ENCODE results near the gene SPDYE2.
"Not testable (repeated sequence)": the region's sequence is repeated elsewhere in the genome, so short reads cannot be mapped to it uniquely, and the experiment has no call there.

The SPDYE2 gene

DNA sequence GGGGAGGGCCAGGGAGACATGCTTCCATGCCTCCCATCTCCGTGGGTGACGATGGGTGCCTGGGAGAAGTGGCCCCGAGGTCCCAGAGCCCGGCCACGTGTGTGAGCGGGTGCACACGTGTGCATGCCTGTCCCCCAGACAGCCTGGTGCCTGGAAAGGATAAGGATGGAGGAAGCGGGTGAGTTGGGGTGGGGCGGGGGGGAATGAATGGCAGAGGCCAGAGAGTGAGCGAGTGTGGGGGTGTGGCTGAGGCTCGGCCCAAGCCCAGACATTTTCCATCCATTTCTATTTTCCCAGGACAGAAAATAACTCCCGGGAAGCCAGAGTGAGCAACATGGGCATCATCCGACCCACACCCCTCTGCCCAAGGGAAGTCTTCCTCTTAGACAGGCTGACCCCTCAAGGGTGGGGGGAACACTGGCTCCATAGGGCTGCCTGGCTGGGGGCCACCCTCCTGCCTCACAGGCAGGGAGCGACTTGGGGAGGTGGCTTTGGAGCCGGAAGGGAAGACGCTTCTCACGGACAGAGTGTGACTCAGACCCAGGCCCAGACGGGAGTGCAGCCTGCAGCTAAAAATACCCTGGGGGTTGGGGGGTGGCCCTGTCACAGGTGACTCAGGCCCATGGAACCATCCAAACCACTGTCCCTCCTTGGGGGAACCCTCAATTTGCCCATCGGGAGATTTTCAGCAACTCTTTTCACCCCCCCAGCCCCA, 53.6 kb downstream of the SPDYE2 start:
- not testable (repeated sequence) for DNase-seq (ENCODE audit: low read depth)

DNA sequence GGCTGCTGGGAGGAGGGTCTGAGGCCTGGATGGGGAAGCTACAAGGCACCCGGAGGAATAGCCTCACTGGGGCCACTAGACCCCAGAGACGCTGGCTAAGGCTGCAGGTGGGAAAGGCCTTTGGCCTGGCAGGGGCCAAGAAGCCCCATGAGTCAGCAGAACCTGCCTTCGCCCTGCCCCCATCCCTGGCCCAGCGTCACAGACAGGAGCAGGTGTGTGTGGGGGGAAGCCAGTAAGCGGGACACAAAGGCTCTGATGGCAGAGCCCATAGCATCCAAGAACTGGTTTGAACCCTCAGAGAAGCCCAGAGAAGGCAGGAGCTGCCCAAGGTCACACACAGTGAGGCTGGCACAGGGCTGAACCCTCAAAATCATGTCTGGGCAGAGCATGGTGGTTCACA, 55.8 kb downstream of the SPDYE2 start:
- not testable (repeated sequence) for DNase-seq (ENCODE audit: low read depth)

DNA sequence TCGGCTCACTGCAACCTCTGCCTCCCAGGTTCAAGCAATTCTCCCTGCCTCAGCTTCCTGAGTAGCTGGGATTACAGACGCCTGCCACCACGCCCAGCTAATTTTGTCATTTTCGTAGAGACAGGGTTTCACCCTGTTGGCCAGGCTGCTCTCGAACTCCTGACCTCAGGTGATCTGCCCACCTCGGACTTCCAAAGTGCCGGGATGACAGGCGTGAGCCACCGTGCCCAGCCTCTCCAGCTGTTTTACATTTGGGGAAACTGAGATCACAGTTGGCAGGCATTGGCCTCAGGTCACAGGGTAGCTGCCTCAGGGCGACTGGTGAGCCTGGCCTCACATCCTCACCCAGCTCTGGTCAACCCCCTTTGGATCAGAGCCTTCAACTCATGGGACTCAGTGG, 58.7 kb downstream of the SPDYE2 start:
- DNase-seq (ENCODE audit: low read depth) = not testable (repeated sequence)

DNA sequence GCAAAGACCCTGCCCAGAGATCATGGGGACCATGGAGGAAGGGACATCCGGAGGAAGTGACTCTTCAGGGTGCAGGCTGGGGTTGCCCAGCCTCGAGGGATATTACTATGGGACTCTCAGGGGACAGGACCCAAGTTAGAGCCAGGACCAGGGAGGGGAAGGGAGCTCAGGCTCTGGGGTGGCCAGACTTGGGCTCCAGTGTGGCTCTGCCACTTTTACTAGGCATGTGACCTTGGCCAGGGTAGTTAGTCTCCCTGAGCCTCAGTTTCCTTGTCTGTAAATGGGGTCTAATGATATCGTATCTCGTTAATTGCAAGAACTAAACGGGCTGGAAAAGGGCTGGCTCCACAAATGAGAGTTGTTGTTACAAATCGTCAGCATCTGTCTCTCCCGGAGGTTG, 59.4 kb downstream of the SPDYE2 start:
- not testable (repeated sequence) for DNase-seq (ENCODE audit: low read depth)

DNA sequence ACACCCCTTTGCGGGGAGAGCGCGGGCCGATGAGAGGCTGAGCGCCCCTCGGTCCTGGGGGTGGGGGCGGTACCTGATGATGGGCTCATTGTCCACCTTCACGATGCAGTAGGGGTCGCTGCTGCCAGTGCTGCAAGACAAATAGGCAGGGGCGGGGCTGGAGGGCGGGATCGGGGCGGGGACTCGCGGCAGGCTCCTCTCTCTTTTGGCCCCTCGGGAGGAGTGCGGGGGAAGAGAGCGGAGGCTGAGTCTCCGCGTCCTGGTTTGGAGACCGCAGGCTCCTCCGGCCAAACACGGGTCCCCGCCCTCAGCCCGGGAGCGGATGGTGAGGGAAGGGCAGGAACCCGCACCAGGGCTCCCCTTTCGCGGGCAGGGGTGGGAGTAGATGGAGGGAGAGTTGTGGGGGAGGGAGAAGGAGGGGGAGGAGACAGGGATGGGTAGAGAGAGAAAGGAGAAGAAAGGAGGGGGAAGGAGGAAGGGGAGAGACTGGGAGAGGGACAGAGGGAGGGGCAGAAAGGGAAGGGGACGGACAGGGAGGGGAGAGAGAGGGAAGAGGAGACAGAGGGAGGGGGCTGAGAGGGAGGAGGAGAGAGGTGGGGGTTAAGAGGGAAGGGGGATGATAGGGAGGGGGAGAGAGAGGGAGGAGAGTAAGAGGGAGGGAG, 60.1 kb downstream of the SPDYE2 start:
- not testable (repeated sequence) for DNase-seq (ENCODE audit: low read depth)

DNA sequence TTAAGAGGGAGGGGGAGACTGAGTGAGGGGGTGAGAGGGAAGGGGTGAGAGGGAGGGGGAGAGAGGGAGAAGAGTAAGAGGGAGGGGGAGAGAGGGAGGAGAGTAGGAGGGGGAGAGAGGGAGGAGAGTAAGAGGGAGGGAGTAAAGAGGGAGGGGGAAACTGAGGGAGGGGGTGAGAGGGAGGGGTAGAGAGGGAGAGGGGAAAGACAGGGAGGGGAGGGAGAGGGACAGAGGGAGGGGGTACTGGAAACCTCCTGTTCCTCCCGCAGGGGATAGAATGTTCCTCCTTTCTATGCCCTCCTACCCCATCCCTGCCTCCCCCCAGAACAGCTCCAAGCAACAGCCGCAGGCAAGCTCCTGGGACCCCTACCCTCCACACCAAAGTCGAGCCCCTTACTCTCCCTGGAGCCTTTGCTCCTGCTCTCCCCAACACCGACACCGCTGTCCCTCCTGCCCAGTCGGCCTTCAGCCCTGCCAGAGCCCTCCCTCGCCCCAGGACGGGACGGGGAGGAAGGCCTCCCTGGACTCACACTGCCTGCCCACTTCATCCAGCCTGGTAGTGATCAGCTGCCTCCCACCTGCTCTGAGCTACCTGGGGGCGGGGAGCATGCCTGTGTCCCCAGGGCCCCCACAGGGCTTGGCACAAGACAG, 60.8 kb downstream of the SPDYE2 start:
- not testable (repeated sequence) for DNase-seq (ENCODE audit: low read depth)

Measured in stimulated activated CD4-positive, alpha-beta T cell treated with anti-CD3 and anti-CD28 coated beads, Interleukin-2, amount 100 ng/mL, for 4 hours (primary cell).